NOMO-1 treated with DMSO at 0.1 percent for 48 hours (cell line): ENCODE measurements around the gene ARL4A.
"Not testable (repeated sequence)": the region's sequence is repeated elsewhere in the genome, so short reads cannot be mapped to it uniquely, and the experiment has no call there.

Source experiments
- DNase-seq: peaks from one replicate; lab custom pipeline; 2025; ENCODE audit not compliant: unreplicated experiment; lab: John Stamatoyannopoulos, UW

ARL4A gene

GRCh38 chr7:12686891-12687717 is at the start of gene ARL4A:
Gene ARL4A, plus strand, starts transcription at chr7:12687633. Its CDS starts 622 bp downstream, at chr7:12688255.
- DNase-seq = peak; percentile 97

GRCh38 chr7:12637819-12638592 is 49.4 kb upstream of the ARL4A start:
- peak; percentile 70 for DNase-seq

- DNase-seq = peak; percentile 60
Observed at GRCh38 chr7:12638851-12639456, 48.5 kb upstream of the ARL4A start.

- DNase-seq = no peak
Observed at GRCh38 chr7:12640299-12641096, 46.9 kb upstream of the ARL4A start.

GRCh38 chr7:12641196-12641595 is 46.2 kb upstream of the ARL4A start:
- DNase-seq = no peak

GRCh38 chr7:12642508-12642907 is 44.9 kb upstream of the ARL4A start:
- DNase-seq = no peak

- no peak for DNase-seq
Observed at GRCh38 chr7:12643001-12643643, 44.3 kb upstream of the ARL4A start.

GRCh38 chr7:12643644-12644043 is 43.8 kb upstream of the ARL4A start:
- peak; percentile 57 for DNase-seq

GRCh38 chr7:12645212-12645611 is 42.2 kb upstream of the ARL4A start:
- DNase-seq = not testable (repeated sequence)

GRCh38 chr7:12646139-12646538 is 41.3 kb upstream of the ARL4A start:
- DNase-seq = no peak

GRCh38 chr7:12647364-12648219 is 39.8 kb upstream of the ARL4A start:
- no peak for DNase-seq

- no peak for DNase-seq
Observed at GRCh38 chr7:12648704-12649261, 38.6 kb upstream of the ARL4A start.

GRCh38 chr7:12649348-12649747 is 38.1 kb upstream of the ARL4A start:
- DNase-seq = no peak

GRCh38 chr7:12650080-12650479 is 37.4 kb upstream of the ARL4A start:
- no peak for DNase-seq

- no peak for DNase-seq
Observed at GRCh38 chr7:12653110-12653509, 34.3 kb upstream of the ARL4A start.

- no peak for DNase-seq
Observed at GRCh38 chr7:12653518-12653917, 33.9 kb upstream of the ARL4A start.

- DNase-seq = no peak
Observed at GRCh38 chr7:12655161-12655560, 32.3 kb upstream of the ARL4A start.

- DNase-seq = not testable (repeated sequence)
Observed at GRCh38 chr7:12660423-12660822, 27.0 kb upstream of the ARL4A start.

- not testable (repeated sequence) for DNase-seq
Observed at GRCh38 chr7:12660986-12661385, 26.4 kb upstream of the ARL4A start.
